Peyer's patch (tissue), 4 donors: ENCODE data around the gene ALDH2. TPM values are rescaled to one million over a fixed set of nuclear protein-coding genes. Genes with fewer than 3 reads are reported as not detected.
"Not testable (repeated sequence)": the region's sequence is repeated elsewhere in the genome, so short reads cannot be mapped to it uniquely, and the experiment has no call there.

Source experiments
- DNase-seq, 3 donors: peaks; one replicate each; pipeline ENCODE4 v3.0.0-alpha.2; 2017 to 2019
- H3K27ac ChIP-seq, 4 donors: fragments of 200-600 bp; sonication (generic); one replicate each; pipeline ENCODE4 v1.5.1; 2016 to 2019
- H3K27me3 ChIP-seq, 2 donors: fragments of 200-600 bp; sonication (generic); one replicate each; pipeline ENCODE4 v1.5.1; 2019
- H3K36me3 ChIP-seq, 3 donors: fragments of 200-600 bp; sonication (generic); one replicate each; pipeline ENCODE4 v1.5.1; 2016 to 2019
- H3K4me1 ChIP-seq, 4 donors: fragments of 200-600 bp; sonication (generic); one replicate each; pipeline ENCODE4 v1.5.1; 2016 to 2019
- H3K4me3 ChIP-seq, 4 donors: fragments of 200-600 bp; sonication (generic); 1 replicate in 3 of 4; 2 replicates in 1 of 4; pipeline ENCODE4 v1.5.1; 2016 to 2019; ENCODE audit warnings: mild to moderate bottlenecking in 1 of 4
- H3K9me3 ChIP-seq, 4 donors: fragments of 200-600 bp; sonication (generic); one replicate each; pipeline ENCODE4 v1.5.1; 2016 to 2019; ENCODE audit warnings: mild to moderate bottlenecking in 1 of 4
- CTCF ChIP-seq, 6 experiments: fragments of 450-650 bp in 4 of 6; fragments of 200-600 bp in 2 of 6; sonication (generic) in 1 of 6; IDR thresholded peaks; one replicate each; pipeline ENCODE4 v1.5.1; 2017 to 2019; ENCODE audit warnings: antibody characterized with exemption in 6 of 6, mild to moderate bottlenecking in 3 of 6, moderate library complexity in 1 of 6
- POLR2A ChIP-seq, 2 donors: fragments of 450-650 bp; IDR thresholded peaks; one replicate each; pipeline ENCODE4 v1.5.1; 2017; ENCODE audit warnings: antibody characterized with exemption in 2 of 2, mild to moderate bottlenecking in 2 of 2, moderate library complexity in 2 of 2
- total RNA-seq, 4 donors: library from RNA; depleted of rRNA; stranded (reverse); fragments of >200 nt; gene quantifications; one replicate each; pipeline ENCODE4 v1.1.0, GENCODE V29; 2016

ALDH2 gene
- total RNA-seq, 4 donors from 2014 or later: 118 to 215 (median 177) TPM

- TF ChIP-seq CTCF (IDR thresholded peaks at IDR 0.05) (no peak), POLR2A (IDR thresholded peaks at IDR 0.05) (no peak)
- peaks cover 0 to 79% (median 0%) of the 10 kb centered on the region in 3 donors for H3K36me3 ChIP-seq
- H3K4me3 ChIP-seq: no peak overlapping the region
Observed at GRCh38 chr12:111732786-111733185, 33.9 kb upstream of the ALDH2 start.

GRCh38 chr12:111733340-111733915 is 33.3 kb upstream of the ALDH2 start:
- Histone ChIP-seq H3K27me3 (no peaks in the 10 kb centered on the region), H3K4me3 (no peak overlapping the region), H3K36me3 (peaks cover 0 to 81% (median 0%) of the 10 kb centered on the region in 3 donors), H3K4me1 (no peaks in the 10 kb centered on the region), H3K27ac (no peak overlapping the region), H3K9me3 (no peaks in the 10 kb centered on the region)
- TF ChIP-seq CTCF (IDR thresholded peaks at IDR 0.05): no peak
- no peak for TF ChIP-seq POLR2A (IDR thresholded peaks at IDR 0.05)
- DNase-seq: no peak

More at GRCh38 chr12:111732786-111733185, 33.9 kb upstream of the ALDH2 start:
- H3K9me3 ChIP-seq: no peaks in the 10 kb centered on the region
- no peaks in the 10 kb centered on the region for H3K4me1 ChIP-seq
- no peak overlapping the region for H3K27ac ChIP-seq
- no peak for DNase-seq
- no peaks in the 10 kb centered on the region for H3K27me3 ChIP-seq

- not testable (repeated sequence) for H3K27me3 ChIP-seq, DNase-seq, H3K9me3 ChIP-seq, H3K27ac ChIP-seq, H3K4me3 ChIP-seq, H3K4me1 ChIP-seq
- peaks cover 0 to 46% (median 0%) of the 10 kb centered on the region in 3 donors for H3K36me3 ChIP-seq
Observed at GRCh38 chr12:111739524-111739923, 27.2 kb upstream of the ALDH2 start.

GRCh38 chr12:111741235-111741812 is 25.4 kb upstream of the ALDH2 start:
- H3K27me3 ChIP-seq: no peaks in the 10 kb centered on the region
- no peak overlapping the region for H3K4me3 ChIP-seq
- H3K27ac ChIP-seq: no peak overlapping the region
- H3K36me3 ChIP-seq: peaks cover 0 to 50% (median 0%) of the 10 kb centered on the region in 3 donors
- H3K4me1 ChIP-seq: peaks cover 0 to 9% (median 0%) of the 10 kb centered on the region in 4 donors
- no peak for DNase-seq
- no peaks in the 10 kb centered on the region for H3K9me3 ChIP-seq
- no peak for TF ChIP-seq CTCF (IDR thresholded peaks at IDR 0.05)
- no peak for TF ChIP-seq POLR2A (IDR thresholded peaks at IDR 0.05)

GRCh38 chr12:111745211-111745610 is 21.5 kb upstream of the ALDH2 start:
- TF ChIP-seq CTCF (IDR thresholded peaks at IDR 0.05): no peak
- no peak for TF ChIP-seq POLR2A (IDR thresholded peaks at IDR 0.05)
- H3K36me3 ChIP-seq: peaks cover 0 to 51% (median 0%) of the 10 kb centered on the region in 3 donors
- no peak for DNase-seq
- no peak overlapping the region for H3K27ac ChIP-seq
- H3K9me3 ChIP-seq: no peaks in the 10 kb centered on the region
- no peak overlapping the region for H3K4me3 ChIP-seq
- no peaks in the 10 kb centered on the region for H3K27me3 ChIP-seq
- H3K4me1 ChIP-seq: peaks cover 0 to 14% (median 0%) of the 10 kb centered on the region in 4 donors

- no peak overlapping the region for H3K27ac ChIP-seq
- H3K9me3 ChIP-seq: no peaks in the 10 kb centered on the region
- H3K4me3 ChIP-seq: no peak overlapping the region
- H3K27me3 ChIP-seq: no peaks in the 10 kb centered on the region
- DNase-seq: no peak
- peaks cover 0 to 5% (median 0%) of the 10 kb centered on the region in 4 donors for H3K4me1 ChIP-seq
- TF ChIP-seq CTCF (IDR thresholded peaks at IDR 0.05) (no peak), POLR2A (IDR thresholded peaks at IDR 0.05) (no peak)
- H3K36me3 ChIP-seq: peaks cover 0 to 61% (median 0%) of the 10 kb centered on the region in 3 donors
Observed at GRCh38 chr12:111747333-111747732, 19.4 kb upstream of the ALDH2 start.
